Esophagus muscularis mucosa (tissue), 4 donors: ENCODE measurements around the gene NTN1.

Experiments
- EP300 ChIP-seq: sonication (generic); formaldehyde crosslinking; IDR thresholded peaks from one replicate; pipeline ENCODE4 v1.6.1; 2017; ENCODE audit warnings: antibody characterized with exemption
- POLR2A ChIP-seq: fragments of 450-650 bp; IDR thresholded peaks from one replicate; pipeline ENCODE4 v1.6.1; 2017; ENCODE audit warnings: antibody characterized with exemption, moderate library complexity, mild to moderate bottlenecking, low read depth
- POLR2AphosphoS5 ChIP-seq, 2 donors: sonication (generic); formaldehyde crosslinking; IDR thresholded peaks; one replicate each; pipeline ENCODE4 v1.6.1; 2017; ENCODE audit warnings: antibody characterized with exemption in 2 of 2
- TF ChIP-seq, protein P1 (sequence below), 3 experiments: fragments of 200-600 bp in 2 of 3; fragments of 450-650 bp in 1 of 3; sonication (generic) in 2 of 3; IDR thresholded peaks; one replicate each; pipeline ENCODE4 v1.5.1; 2017 to 2019; ENCODE audit warnings: antibody characterized with exemption in 3 of 3, mild to moderate bottlenecking in 2 of 3, moderate library complexity in 1 of 3

DNA sequence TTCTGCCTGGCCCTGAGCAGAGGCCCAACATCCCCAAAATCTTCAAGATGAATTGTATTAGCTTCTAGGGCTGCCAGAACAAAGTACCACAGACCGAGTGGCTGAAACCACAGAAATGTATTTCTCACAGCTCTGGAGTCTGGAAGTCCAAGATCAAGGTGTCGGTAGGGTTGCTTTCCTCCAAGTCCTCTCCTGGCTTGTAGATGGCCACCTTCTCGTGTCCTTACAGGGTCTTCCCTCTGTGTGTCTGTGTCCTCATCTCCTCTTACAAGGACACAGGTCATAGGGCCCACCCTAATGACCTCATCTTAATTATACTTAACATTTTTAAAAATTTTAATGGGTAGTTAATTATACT is 215.7 kb downstream of the NTN1 start:
- TF ChIP-seq POLR2AphosphoS5 (IDR thresholded peaks at IDR 0.05) (no peak), POLR2A (no peak), EP300 (no peak)
- TF ChIP-seq, protein P1, sequence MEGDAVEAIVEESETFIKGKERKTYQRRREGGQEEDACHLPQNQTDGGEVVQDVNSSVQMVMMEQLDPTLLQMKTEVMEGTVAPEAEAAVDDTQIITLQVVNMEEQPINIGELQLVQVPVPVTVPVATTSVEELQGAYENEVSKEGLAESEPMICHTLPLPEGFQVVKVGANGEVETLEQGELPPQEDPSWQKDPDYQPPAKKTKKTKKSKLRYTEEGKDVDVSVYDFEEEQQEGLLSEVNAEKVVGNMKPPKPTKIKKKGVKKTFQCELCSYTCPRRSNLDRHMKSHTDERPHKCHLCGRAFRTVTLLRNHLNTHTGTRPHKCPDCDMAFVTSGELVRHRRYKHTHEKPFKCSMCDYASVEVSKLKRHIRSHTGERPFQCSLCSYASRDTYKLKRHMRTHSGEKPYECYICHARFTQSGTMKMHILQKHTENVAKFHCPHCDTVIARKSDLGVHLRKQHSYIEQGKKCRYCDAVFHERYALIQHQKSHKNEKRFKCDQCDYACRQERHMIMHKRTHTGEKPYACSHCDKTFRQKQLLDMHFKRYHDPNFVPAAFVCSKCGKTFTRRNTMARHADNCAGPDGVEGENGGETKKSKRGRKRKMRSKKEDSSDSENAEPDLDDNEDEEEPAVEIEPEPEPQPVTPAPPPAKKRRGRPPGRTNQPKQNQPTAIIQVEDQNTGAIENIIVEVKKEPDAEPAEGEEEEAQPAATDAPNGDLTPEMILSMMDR (IDR thresholded peaks at IDR 0.05) = no peak
